KMS-11 (cell line): ENCODE data around the gene SLC25A38.

ENCODE experiments used
- H2AFZ ChIP-seq: fragments of 200-600 bp; sonication (generic); 2 replicates; pipeline ENCODE4 v1.6.1; 2016; ENCODE audit warnings: antibody characterized with exemption, mixed run types, low read depth
- H3K27ac ChIP-seq: fragments of 200-600 bp; sonication (generic); 2 replicates; pipeline ENCODE4 v1.6.1; 2016; ENCODE audit warnings: mild to moderate bottlenecking, mixed run types
- H3K27me3 ChIP-seq: fragments of 200-600 bp; sonication (generic); 2 replicates; pipeline ENCODE4 v1.6.1; 2017; ENCODE audit warnings: mild to moderate bottlenecking, low read depth, mixed run types, moderate library complexity; ENCODE audit not compliant: insufficient read depth
- H3K36me3 ChIP-seq: fragments of 200-600 bp; sonication (generic); 2 replicates; pipeline ENCODE4 v1.6.1; 2017; ENCODE audit warnings: mild to moderate bottlenecking, mixed run types; ENCODE audit not compliant: insufficient read depth
- H3K4me1 ChIP-seq: fragments of 200-600 bp; sonication (generic); 2 replicates; pipeline ENCODE4 v1.6.1; 2016; ENCODE audit warnings: mild to moderate bottlenecking, low read depth, mixed run types; ENCODE audit not compliant: poor library complexity, severe bottlenecking
- H3K4me2 ChIP-seq: fragments of 200-600 bp; sonication (generic); 2 replicates; pipeline ENCODE4 v1.7.0; 2016; ENCODE audit warnings: mild to moderate bottlenecking, mixed run types
- H3K4me3 ChIP-seq: fragments of 200-600 bp; sonication (generic); IDR thresholded peaks from 2 replicates; pipeline ENCODE4 v1.6.1; 2017; ENCODE audit warnings: low read depth, low read length, mixed read lengths; ENCODE audit not compliant: insufficient read depth
- H3K79me2 ChIP-seq: fragments of 200-600 bp; sonication (generic); 2 replicates; pipeline ENCODE4 v1.6.1; 2016; ENCODE audit warnings: low read depth, mixed run types; ENCODE audit not compliant: insufficient read depth
- H3K9ac ChIP-seq: fragments of 200-600 bp; sonication (generic); 2 replicates; pipeline ENCODE4 v1.6.1; 2016; ENCODE audit warnings: mild to moderate bottlenecking, mixed run types
- H4K20me1 ChIP-seq: fragments of 200-600 bp; sonication (generic); 2 replicates; pipeline ENCODE4 v1.6.1; 2016; ENCODE audit warnings: mild to moderate bottlenecking, mixed run types; ENCODE audit not compliant: insufficient read depth
- CTCF ChIP-seq: fragments of 200-600 bp; sonication (generic); conservative IDR thresholded peaks from 2 replicates; pipeline ENCODE4 v1.6.1; 2017; ENCODE audit warnings: low read depth, mild to moderate bottlenecking, antibody characterized with exemption, low read length, moderate library complexity, mixed read lengths

The SLC25A38 gene

GRCh38 chr3:39438880-39439279 is 55.7 kb downstream of the SLC25A38 start:
- Histone ChIP-seq H3K27me3 (no peaks in the 10 kb centered on the region), H4K20me1 (no peaks in the 10 kb centered on the region), H3K27ac (no peak overlapping the region), H3K4me1 (no peaks in the 10 kb centered on the region), H2AFZ (no peak overlapping the region), H3K4me3 (no peak overlapping the region), H3K36me3 (no peaks in the 10 kb centered on the region), H3K4me2 (no peak overlapping the region), H3K79me2 (no peaks in the 10 kb centered on the region), H3K9ac (no peak overlapping the region)
- no peak for TF ChIP-seq CTCF

- H3K79me2 ChIP-seq = no peaks in the 10 kb centered on the region
- no peak overlapping the region for H3K27ac ChIP-seq
- H3K4me2 ChIP-seq = no peak overlapping the region
- H4K20me1 ChIP-seq = no peaks in the 10 kb centered on the region
- no peaks in the 10 kb centered on the region for H3K36me3 ChIP-seq
- no peak overlapping the region for H2AFZ ChIP-seq
- no peak overlapping the region for H3K9ac ChIP-seq
- H3K4me1 ChIP-seq = no peaks in the 10 kb centered on the region
- H3K27me3 ChIP-seq = no peaks in the 10 kb centered on the region
- H3K4me3 ChIP-seq = no peak overlapping the region
- no peak for TF ChIP-seq CTCF
These were observed 57.1 kb downstream of the SLC25A38 start for GRCh38 chr3:39440316-39440715.

- Histone ChIP-seq H3K27me3 (no peaks in the 10 kb centered on the region), H3K9ac (no peak overlapping the region), H3K27ac (no peak overlapping the region), H3K4me1 (no peaks in the 10 kb centered on the region), H4K20me1 (no peaks in the 10 kb centered on the region), H3K36me3 (no peaks in the 10 kb centered on the region), H3K4me2 (no peak overlapping the region), H3K4me3 (no peak overlapping the region), H3K79me2 (no peaks in the 10 kb centered on the region), H2AFZ (no peak overlapping the region)
- no peak for TF ChIP-seq CTCF
These were observed 60.4 kb downstream of the SLC25A38 start for GRCh38 chr3:39443530-39443929.

- Histone ChIP-seq H3K4me1 (no peaks in the 10 kb centered on the region), H3K79me2 (no peaks in the 10 kb centered on the region), H3K4me3 (no peak overlapping the region), H2AFZ (no peak overlapping the region), H3K27me3 (no peaks in the 10 kb centered on the region), H3K27ac (no peak overlapping the region), H4K20me1 (no peaks in the 10 kb centered on the region), H3K4me2 (no peak overlapping the region), H3K36me3 (no peaks in the 10 kb centered on the region), H3K9ac (no peak overlapping the region)
- TF ChIP-seq CTCF = no peak
These were observed 62.8 kb downstream of the SLC25A38 start for GRCh38 chr3:39445927-39446326.

GRCh38 chr3:39446444-39446843 is 63.3 kb downstream of the SLC25A38 start:
- H3K27ac ChIP-seq = no peak overlapping the region
- no peak overlapping the region for H2AFZ ChIP-seq
- H3K79me2 ChIP-seq = no peaks in the 10 kb centered on the region
- H3K4me2 ChIP-seq = no peak overlapping the region
- TF ChIP-seq CTCF = no peak
- H3K27me3 ChIP-seq = no peaks in the 10 kb centered on the region
- H3K9ac ChIP-seq = no peak overlapping the region
- no peak overlapping the region for H3K4me3 ChIP-seq
- H3K4me1 ChIP-seq = no peaks in the 10 kb centered on the region
- H4K20me1 ChIP-seq = no peaks in the 10 kb centered on the region
- no peaks in the 10 kb centered on the region for H3K36me3 ChIP-seq
